Panc1 (cell line): Measurements from ENCODE around the gene CDYL. TPM values are rescaled to one million over a fixed set of nuclear protein-coding genes. Genes with fewer than 3 reads are reported as not detected.

Experiments used
- ATAC-seq: fragments of 200-7000 bp; cut with Tn5 transposase; 2 replicates; pipeline ENCODE4 v1.9.1; 2020; ENCODE audit warnings: mild to moderate bottlenecking, moderate library complexity
- BruUV-seq: library from RNA; stranded (reverse); fragments of 400-500 nt; replicated peaks from 2 replicates; lab custom pipeline; 2021; lab: Mats Ljungman, UMichigan
- CTCF ChIA-PET: fragments of 300-600 bp; sonication (Branson Sonifier 250); formaldehyde crosslinking; loops from one replicate; lab custom pipeline; 2022; ENCODE audit warnings: antibody characterized with exemption; lab: Charles Lee
- POLR2A ChIA-PET: fragments of 300-600 bp; sonication (Branson Sonifier 250); formaldehyde crosslinking; loops from one replicate; lab custom pipeline; 2022; ENCODE audit warnings: antibody characterized with exemption; lab: Charles Lee
- DNase-seq: peaks from one replicate; pipeline ENCODE4 v3.0.0-alpha.2; 2010; ENCODE audit warnings: low read depth, low spot score
- H3K27ac ChIP-seq: 2 replicates; pipeline ENCODE4 v1.5.1; 2011; ENCODE audit warnings: mild to moderate bottlenecking, low read length, inconsistent platforms
- H3K27me3 ChIP-seq: fragments of 200-500 bp; sonication (Bioruptor generic); 2 replicates; pipeline ENCODE4 v1.6.0; 2014; ENCODE audit warnings: low read length, inconsistent platforms; ENCODE audit not compliant: control insufficient read depth, insufficient read depth
- H3K36me3 ChIP-seq: fragments of 200-500 bp; sonication (Bioruptor generic); 2 replicates; pipeline ENCODE4 v1.5.1; 2014; ENCODE audit warnings: inconsistent platforms, mild to moderate bottlenecking, low read length, moderate library complexity; ENCODE audit not compliant: control insufficient read depth, insufficient read depth
- H3K4me1 ChIP-seq: 2 replicates; pipeline ENCODE4 v1.5.1; 2011; ENCODE audit warnings: inconsistent platforms, mild to moderate bottlenecking, low read length, moderate library complexity; ENCODE audit not compliant: control insufficient read depth, insufficient read depth
- H3K4me3 ChIP-seq, 2 experiments: 2 replicates each; pipeline ENCODE4 v1.5.1; 2011 to 2012; ENCODE audit warnings: low read depth in 2 of 2, low read length in 2 of 2, mild to moderate bottlenecking in 2 of 2, inconsistent platforms in 1 of 2, moderate library complexity in 1 of 2
- H3K9me3 ChIP-seq: fragments of 200-500 bp; sonication (Bioruptor generic); 2 replicates; pipeline ENCODE4 v1.5.1; 2014; ENCODE audit warnings: low read depth, mild to moderate bottlenecking, inconsistent platforms, low read length, moderate library complexity; ENCODE audit not compliant: control insufficient read depth, insufficient read depth
- CTCF ChIP-seq: fragments of 450-650 bp; IDR thresholded peaks from 2 replicates; pipeline ENCODE4 v1.5.1; 2017; ENCODE audit warnings: mild to moderate bottlenecking
- POLR2AphosphoS5 ChIP-seq: IDR thresholded peaks from 2 replicates; pipeline ENCODE4 v1.6.1; 2012; ENCODE audit warnings: mild to moderate bottlenecking, low read depth, low read length, moderate library complexity
- SIN3A ChIP-seq: IDR thresholded peaks from 2 replicates; pipeline ENCODE4 v1.6.1; 2012; ENCODE audit warnings: low read depth, mild to moderate bottlenecking, low read length, moderate library complexity, borderline replicate concordance; ENCODE audit not compliant: insufficient read depth
- TCF7L2 ChIP-seq: IDR thresholded peaks from 2 replicates; pipeline ENCODE4 v1.6.1; 2011; ENCODE audit warnings: mild to moderate bottlenecking, low read depth, low read length, inconsistent platforms
- in situ Hi-C: cut with HindIII; loops from 2 replicates; pipeline ENCODE4 v1.10.0; 2016; ENCODE audit warnings: low sequenced_read_pairs, low pct_unique_long_range_greater_than_20kb
- intact Hi-C: fragments of 100-400 bp; cut with micrococcal nuclease; formaldehyde crosslinking; loops from one replicate; pipeline ENCODE4 v1.10.0; 2022; ENCODE audit not compliant: unreplicated experiment
- total RNA-seq: library from RNA; stranded (reverse); gene quantifications from one replicate; pipeline ENCODE4 v1.2.1, GENCODE V29; 2021; ENCODE audit not compliant: unreplicated experiment
- TF ChIP-seq, protein P1 (sequence below), 2 experiments: IDR thresholded peaks; 2 replicates each; pipeline ENCODE4 v1.6.1; 2011 to 2012; ENCODE audit warnings: low read depth in 2 of 2, control low read depth in 1 of 2, low read length in 1 of 2, mild to moderate bottlenecking in 1 of 2, moderate library complexity in 1 of 2; ENCODE audit not compliant: insufficient read depth in 1 of 2

Gene CDYL
- total RNA-seq, 1 experiment from 2014 or later: 61.4 TPM

GRCh38 chr6:4781426-4781825 lies 5.2 kb downstream of the CDYL start:
- ATAC-seq: no peak

DNA sequence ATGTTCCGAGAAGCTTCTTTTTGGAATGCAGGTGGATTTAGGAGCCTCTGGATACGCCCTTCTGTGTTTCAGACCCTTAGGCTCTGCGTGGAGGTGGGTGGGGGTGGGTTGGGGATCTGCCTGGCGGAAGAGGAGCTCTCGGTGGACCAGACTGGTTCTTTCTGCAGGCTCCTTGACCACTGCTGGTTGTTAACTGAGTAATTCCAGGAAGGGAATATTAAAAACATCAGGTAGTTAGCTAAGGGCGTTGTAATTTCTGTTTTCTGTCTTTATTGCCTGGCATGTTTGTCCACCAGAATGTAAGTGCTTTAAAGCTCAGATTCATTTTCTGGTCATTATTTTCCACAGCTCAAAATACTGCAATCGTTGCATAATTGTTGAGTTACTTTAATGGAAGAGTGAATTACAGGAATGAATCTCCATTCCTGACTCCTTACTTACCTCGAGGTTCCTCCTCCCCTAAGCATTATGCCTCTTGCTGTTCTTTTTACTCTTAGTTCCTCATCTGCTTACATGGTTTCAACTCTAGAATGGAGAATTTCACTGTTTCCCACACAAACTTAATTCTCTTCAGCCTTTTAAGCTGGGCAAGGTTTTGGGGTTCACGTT lies 5.9 kb downstream of the CDYL start:
- ATAC-seq (no peak), DNase-seq (no peak)
- Histone ChIP-seq H3K9me3 (peaks cover 9% of the 10 kb centered on the region; the same call in 1 of the 2 replicates), H3K27me3 (no peaks in the 10 kb centered on the region), H3K4me3 (no peak overlapping the region), H3K4me1 (peaks cover 33% of the 10 kb centered on the region), H3K36me3 (no peaks in the 10 kb centered on the region; the same call in 1 of the 2 replicates), H3K27ac (no peak overlapping the region)
- no TSS peak for BruUV-seq
- POLR2A ChIA-PET: interaction anchor here (0.6 kb wide), 1 partner anchor 143 kb away, joined by 7 read pairs; no protein-coding TSS in a partner anchor
- TF ChIP-seq SIN3A: no peak
- no peak for TF ChIP-seq TCF7L2
- TF ChIP-seq, protein P1, sequence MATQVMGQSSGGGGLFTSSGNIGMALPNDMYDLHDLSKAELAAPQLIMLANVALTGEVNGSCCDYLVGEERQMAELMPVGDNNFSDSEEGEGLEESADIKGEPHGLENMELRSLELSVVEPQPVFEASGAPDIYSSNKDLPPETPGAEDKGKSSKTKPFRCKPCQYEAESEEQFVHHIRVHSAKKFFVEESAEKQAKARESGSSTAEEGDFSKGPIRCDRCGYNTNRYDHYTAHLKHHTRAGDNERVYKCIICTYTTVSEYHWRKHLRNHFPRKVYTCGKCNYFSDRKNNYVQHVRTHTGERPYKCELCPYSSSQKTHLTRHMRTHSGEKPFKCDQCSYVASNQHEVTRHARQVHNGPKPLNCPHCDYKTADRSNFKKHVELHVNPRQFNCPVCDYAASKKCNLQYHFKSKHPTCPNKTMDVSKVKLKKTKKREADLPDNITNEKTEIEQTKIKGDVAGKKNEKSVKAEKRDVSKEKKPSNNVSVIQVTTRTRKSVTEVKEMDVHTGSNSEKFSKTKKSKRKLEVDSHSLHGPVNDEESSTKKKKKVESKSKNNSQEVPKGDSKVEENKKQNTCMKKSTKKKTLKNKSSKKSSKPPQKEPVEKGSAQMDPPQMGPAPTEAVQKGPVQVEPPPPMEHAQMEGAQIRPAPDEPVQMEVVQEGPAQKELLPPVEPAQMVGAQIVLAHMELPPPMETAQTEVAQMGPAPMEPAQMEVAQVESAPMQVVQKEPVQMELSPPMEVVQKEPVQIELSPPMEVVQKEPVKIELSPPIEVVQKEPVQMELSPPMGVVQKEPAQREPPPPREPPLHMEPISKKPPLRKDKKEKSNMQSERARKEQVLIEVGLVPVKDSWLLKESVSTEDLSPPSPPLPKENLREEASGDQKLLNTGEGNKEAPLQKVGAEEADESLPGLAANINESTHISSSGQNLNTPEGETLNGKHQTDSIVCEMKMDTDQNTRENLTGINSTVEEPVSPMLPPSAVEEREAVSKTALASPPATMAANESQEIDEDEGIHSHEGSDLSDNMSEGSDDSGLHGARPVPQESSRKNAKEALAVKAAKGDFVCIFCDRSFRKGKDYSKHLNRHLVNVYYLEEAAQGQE (IDR thresholded peaks at IDR 0.05; ENCODE audit: insufficient read depth in 1 of 2, low read depth in 2 of 2, low read length in 1 of 2): no peak
- no peak for TF ChIP-seq POLR2AphosphoS5
- TF ChIP-seq CTCF: no peak
- CTCF ChIA-PET: interaction anchor here (0.5 kb wide), 1 partner anchor 470 kb away, joined by 3 read pairs; no protein-coding TSS in a partner anchor
- in situ Hi-C loops (no loop called here), intact Hi-C loops (no loop called here)

More at GRCh38 chr6:4781426-4781825, 5.2 kb downstream of the CDYL start:
- no peak overlapping the region for H3K27ac ChIP-seq
- TF ChIP-seq POLR2AphosphoS5 (no peak), CTCF (no peak), TCF7L2 (no peak), SIN3A (no peak)
- TF ChIP-seq, protein P1 (IDR thresholded peaks at IDR 0.05; ENCODE audit: insufficient read depth in 1 of 2, low read depth in 2 of 2, low read length in 1 of 2): no peak
- BruUV-seq: TSS peak; percentile 3
- intact Hi-C loops: no loop called here
- CTCF ChIA-PET: no interaction called here
- H3K9me3 ChIP-seq: peaks cover 9% of the 10 kb centered on the region; the same call in 1 of the 2 replicates
- peaks cover 32% of the 10 kb centered on the region for H3K4me1 ChIP-seq
- no peak for DNase-seq
- in situ Hi-C loops: no loop called here
- H3K27me3 ChIP-seq: no peaks in the 10 kb centered on the region
- POLR2A ChIA-PET: interaction anchor here (0.6 kb wide), 1 partner anchor 144 kb away, joined by 7 read pairs; no protein-coding TSS in a partner anchor
- no peaks in the 10 kb centered on the region; the same call in 1 of the 2 replicates for H3K36me3 ChIP-seq
- H3K4me3 ChIP-seq: no peak overlapping the region
